Neural crest cell (in vitro differentiated cells): ENCODE measurements around the gene EPB41L3. TPM values are rescaled to one million over a fixed set of nuclear protein-coding genes. Genes with fewer than 3 reads are reported as not detected.

Source experiments
- DNase-seq: peaks from one replicate; pipeline ENCODE4 v3.0.0; 2021; ENCODE audit warnings: low read depth, mixed read lengths, low spot score
- H3K27ac Mint-ChIP-seq: one replicate; pipeline ENCODE4 v1.8.0; 2021; ENCODE audit warnings: mild to moderate bottlenecking, mixed read lengths; ENCODE audit not compliant: unreplicated experiment
- H3K27me3 Mint-ChIP-seq: 2 replicates; pipeline ENCODE4 v1.8.0; 2021; ENCODE audit warnings: low read depth, mild to moderate bottlenecking, mixed read lengths
- H3K36me3 Mint-ChIP-seq: 2 replicates; pipeline ENCODE4 v1.8.0; 2021; ENCODE audit warnings: low read depth, mild to moderate bottlenecking, mixed read lengths
- H3K4me1 Mint-ChIP-seq: 2 replicates; pipeline ENCODE4 v1.8.0; 2021; ENCODE audit warnings: mixed read lengths
- H3K4me3 Mint-ChIP-seq: one replicate; pipeline ENCODE4 v1.8.0; 2021; ENCODE audit warnings: mild to moderate bottlenecking, mixed read lengths
- H3K9me3 Mint-ChIP-seq: 2 replicates; pipeline ENCODE4 v1.8.0; 2021; ENCODE audit warnings: mixed read lengths
- CTCF ChIP-seq: fragments of 200-600 bp; sonication (generic); conservative IDR thresholded peaks from 2 replicates; pipeline ENCODE4 v1.5.0; 2021; ENCODE audit warnings: antibody characterized with exemption, mild to moderate bottlenecking
- total RNA-seq: library from RNA; stranded (reverse); gene quantifications from 2 replicates; pipeline ENCODE4 v1.2.1, GENCODE V29; 2021

Gene EPB41L3
- total RNA-seq, 1 donor from 2014 or later = 13.1 TPM

- peaks cover 4% of the 10 kb centered on the region for H3K4me1 Mint-ChIP-seq
- no peaks in the 10 kb centered on the region for H3K9me3 Mint-ChIP-seq
- no peaks in the 10 kb centered on the region for H3K36me3 Mint-ChIP-seq
- peaks cover 7% of the 10 kb centered on the region for H3K27me3 Mint-ChIP-seq
- TF ChIP-seq CTCF = no peak
- no peak overlapping the region for H3K27ac Mint-ChIP-seq
- H3K4me3 Mint-ChIP-seq = no peak overlapping the region
- DNase-seq = no peak
These were observed 37.6 kb downstream of the EPB41L3 start for GRCh38 chr18:5506174-5506573.

- no peaks in the 10 kb centered on the region for H3K36me3 Mint-ChIP-seq
- peaks cover 7% of the 10 kb centered on the region for H3K27me3 Mint-ChIP-seq
- no peak for TF ChIP-seq CTCF
- DNase-seq = no peak
- no peak overlapping the region for H3K27ac Mint-ChIP-seq
- H3K4me1 Mint-ChIP-seq = no peaks in the 10 kb centered on the region
- H3K9me3 Mint-ChIP-seq = no peaks in the 10 kb centered on the region
- no peak overlapping the region for H3K4me3 Mint-ChIP-seq
These were observed 40.1 kb downstream of the EPB41L3 start for GRCh38 chr18:5503740-5504139.

- Mint-ChIP-seq H3K4me3 (no peak overlapping the region), H3K27ac (no peak overlapping the region), H3K36me3 (no peaks in the 10 kb centered on the region), H3K9me3 (no peaks in the 10 kb centered on the region), H3K4me1 (no peaks in the 10 kb centered on the region), H3K27me3 (peaks cover 7% of the 10 kb centered on the region)
- DNase-seq = no peak
- TF ChIP-seq CTCF = no peak
These were observed 43.4 kb downstream of the EPB41L3 start for GRCh38 chr18:5500158-5500939.

GRCh38 chr18:5498452-5498851 lies 45.3 kb downstream of the EPB41L3 start:
- H3K36me3 Mint-ChIP-seq = no peaks in the 10 kb centered on the region
- H3K4me3 Mint-ChIP-seq = no peak overlapping the region
- no peak for TF ChIP-seq CTCF
- H3K4me1 Mint-ChIP-seq = no peaks in the 10 kb centered on the region
- no peak overlapping the region for H3K27ac Mint-ChIP-seq
- H3K27me3 Mint-ChIP-seq = peaks cover 2% of the 10 kb centered on the region
- DNase-seq = no peak
- no peaks in the 10 kb centered on the region for H3K9me3 Mint-ChIP-seq

GRCh38 chr18:5496305-5496704 lies 47.5 kb downstream of the EPB41L3 start:
- Mint-ChIP-seq H3K36me3 (no peaks in the 10 kb centered on the region), H3K27me3 (no peaks in the 10 kb centered on the region), H3K4me3 (no peak overlapping the region), H3K4me1 (no peaks in the 10 kb centered on the region), H3K9me3 (no peaks in the 10 kb centered on the region), H3K27ac (no peak overlapping the region)
- no peak for DNase-seq
- no peak for TF ChIP-seq CTCF
